T-helper 2 cell treated with Interferon-gamma antibody and Interleukin-4, amounts not matched to agents 100 ng/mL and 5 ng/mL, for 36 hours (primary cell): Measurements from ENCODE around the gene PAWR. TPM values are rescaled to one million over a fixed set of nuclear protein-coding genes. Genes with fewer than 3 reads are reported as not detected.
"Not testable (repeated sequence)": the region's sequence is repeated elsewhere in the genome, so short reads cannot be mapped to it uniquely, and the experiment has no call there.

Experiments used
- intact Hi-C: fragments of 100-400 bp; cut with micrococcal nuclease; formaldehyde crosslinking; loops from one replicate; pipeline ENCODE4 v1.15.1; 2023
- total RNA-seq: library from RNA; stranded (reverse); gene quantifications from 2 replicates; pipeline ENCODE4 v1.2.3, GENCODE V29; 2022

The PAWR gene
- total RNA-seq, 1 donor from 2014 or later, result 3.5 TPM

GRCh38 chr12:79596719-79597350 is 93.9 kb downstream of the PAWR start:
- intact Hi-C loops, result no loop called here

GRCh38 chr12:79595273-79595672 is 95.5 kb downstream of the PAWR start:
- intact Hi-C loops, result no loop called here

DNA sequence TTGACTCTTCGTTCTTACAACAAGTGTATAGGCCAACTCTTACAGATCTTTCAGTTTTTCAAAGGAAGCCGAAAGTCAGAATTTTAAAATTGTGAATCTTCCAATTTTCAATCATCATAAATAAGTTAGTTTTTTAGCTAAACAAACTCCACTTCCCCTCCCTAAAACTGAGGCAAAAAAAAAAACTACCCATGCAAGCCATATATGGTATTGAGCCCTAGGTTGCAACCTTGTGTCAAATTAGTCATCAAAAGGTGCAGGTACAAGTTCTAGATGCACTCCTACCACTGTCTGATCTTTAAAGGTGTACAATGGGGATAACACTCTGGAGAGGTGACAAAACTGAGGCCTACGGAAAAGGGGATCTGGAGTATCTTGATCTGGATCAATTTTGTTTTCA is 97.9 kb downstream of the PAWR start:
- intact Hi-C loops, result no loop called here

GRCh38 chr12:79591988-79592387 is 98.8 kb downstream of the PAWR start:
- intact Hi-C loops, result no loop called here

DNA sequence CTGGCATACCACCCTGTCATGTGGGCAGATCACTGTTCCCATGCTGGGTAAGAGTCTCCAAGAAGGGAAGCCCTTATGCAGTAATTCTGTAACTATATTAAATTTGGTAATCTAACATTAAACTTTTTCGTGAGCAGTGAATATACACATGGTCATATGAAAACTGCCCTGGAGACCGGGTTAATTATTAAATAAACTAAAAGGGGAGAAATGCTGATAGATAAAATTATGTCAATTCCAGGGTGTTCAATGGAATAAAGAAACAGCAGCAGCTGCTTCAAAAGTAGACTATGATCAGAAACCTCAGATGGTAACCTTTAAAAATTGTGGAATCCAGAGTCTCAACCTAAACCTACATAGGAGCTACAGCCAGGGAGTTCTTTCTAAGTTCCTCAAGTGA is 100.0 kb downstream of the PAWR start:
- intact Hi-C loops, result no loop called here

DNA sequence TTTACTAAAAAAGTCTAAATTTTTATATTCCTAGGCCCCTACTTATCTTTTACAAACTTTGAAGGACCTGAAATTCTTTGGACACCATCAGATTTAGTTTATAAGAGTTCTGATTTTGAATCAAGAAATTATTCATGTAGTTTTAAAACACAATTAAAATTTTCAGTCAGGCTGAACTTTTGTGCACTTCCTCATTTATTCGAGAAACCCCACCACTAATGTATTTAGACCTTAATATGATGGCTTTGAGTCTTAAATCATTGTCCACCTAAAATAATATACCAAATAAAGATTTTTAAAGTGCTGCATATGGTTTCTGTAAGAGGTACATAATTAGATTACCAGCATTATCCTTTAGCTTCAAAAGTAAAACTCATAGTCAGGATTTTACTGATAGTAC is 103.4 kb downstream of the PAWR start:
- intact Hi-C loops, result no loop called here

GRCh38 chr12:79585147-79585546 is 105.6 kb downstream of the PAWR start:
- intact Hi-C loops, result no loop called here

DNA sequence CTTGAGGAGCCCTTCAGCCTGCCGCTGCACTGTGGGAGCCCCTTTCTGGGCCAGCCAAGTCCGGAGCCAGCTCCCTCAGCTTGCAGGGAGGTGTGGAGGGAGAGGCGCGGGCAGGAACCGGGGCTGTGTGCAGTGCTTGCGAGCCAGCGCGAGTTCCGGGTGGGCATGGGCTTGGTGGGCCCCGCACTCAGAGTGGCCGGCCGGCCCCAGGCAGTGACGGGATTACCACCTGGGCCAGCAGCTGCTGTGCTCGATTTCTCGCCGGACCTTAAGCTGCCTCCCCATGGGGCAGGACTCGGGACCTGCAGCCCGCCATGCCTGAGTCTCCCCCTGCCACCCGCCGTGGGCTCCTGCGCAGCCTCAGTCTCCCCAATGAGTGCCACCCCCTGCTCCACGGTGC is 116.9 kb downstream of the PAWR start:
- intact Hi-C loops, result no loop called here

GRCh38 chr12:79569679-79570078 is 121.1 kb downstream of the PAWR start:
- intact Hi-C loops, result no loop called here

DNA sequence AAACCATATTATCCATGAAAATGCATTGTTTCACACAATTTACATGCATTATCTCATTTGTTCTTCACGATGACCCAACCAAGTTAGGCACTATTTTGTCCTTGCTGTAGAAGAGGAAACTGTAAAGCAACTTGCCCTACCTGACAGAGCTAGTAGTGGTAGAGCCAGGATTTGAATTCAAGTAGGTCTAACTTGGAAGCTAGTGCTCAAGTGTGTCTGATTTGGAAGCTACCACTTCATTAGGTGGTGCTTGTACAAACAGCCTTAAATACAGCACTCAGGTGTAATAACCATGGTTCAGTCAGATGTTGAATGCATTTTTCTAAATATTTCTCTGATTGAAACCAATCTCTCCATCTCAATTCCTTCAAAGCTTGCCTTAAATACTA is 123.6 kb downstream of the PAWR start:
- intact Hi-C loops, result no loop called here

- intact Hi-C loops, result no loop called here
Observed at GRCh38 chr12:79566452-79567174, 124.2 kb downstream of the PAWR start.

- intact Hi-C loops, result not testable (repeated sequence)
Observed at GRCh38 chr12:79564727-79565350, 125.9 kb downstream of the PAWR start.

- intact Hi-C loops, result no loop called here
Observed at GRCh38 chr12:79563021-79563740, 127.6 kb downstream of the PAWR start.

GRCh38 chr12:79561401-79562132 is 129.2 kb downstream of the PAWR start:
- intact Hi-C loops, result no loop called here

- intact Hi-C loops, result no loop called here
Observed at GRCh38 chr12:79560225-79560889, 130.4 kb downstream of the PAWR start.

DNA sequence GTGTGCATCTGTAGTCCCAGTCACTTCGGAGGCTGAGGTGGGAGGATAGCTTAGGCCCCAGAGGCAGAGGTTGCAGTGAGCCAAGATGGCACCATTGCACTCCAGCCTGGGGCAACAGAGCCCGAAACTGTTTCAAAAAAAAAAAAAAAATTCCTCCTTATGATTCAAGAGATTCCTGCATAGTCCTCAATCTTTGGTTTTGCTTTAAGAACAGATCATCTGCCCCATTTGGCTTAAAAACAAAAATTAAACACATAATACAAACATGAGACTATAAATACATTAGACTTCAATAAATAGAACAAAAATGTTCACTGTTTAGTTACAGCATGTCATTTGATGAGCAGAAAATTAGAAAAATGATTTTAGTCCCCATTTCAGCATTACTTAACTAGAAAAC is 131.2 kb downstream of the PAWR start:
- intact Hi-C loops, result loop anchor here (10.0 kb wide), 1 partner anchor 715 kb away; no protein-coding TSS in a partner anchor

DNA sequence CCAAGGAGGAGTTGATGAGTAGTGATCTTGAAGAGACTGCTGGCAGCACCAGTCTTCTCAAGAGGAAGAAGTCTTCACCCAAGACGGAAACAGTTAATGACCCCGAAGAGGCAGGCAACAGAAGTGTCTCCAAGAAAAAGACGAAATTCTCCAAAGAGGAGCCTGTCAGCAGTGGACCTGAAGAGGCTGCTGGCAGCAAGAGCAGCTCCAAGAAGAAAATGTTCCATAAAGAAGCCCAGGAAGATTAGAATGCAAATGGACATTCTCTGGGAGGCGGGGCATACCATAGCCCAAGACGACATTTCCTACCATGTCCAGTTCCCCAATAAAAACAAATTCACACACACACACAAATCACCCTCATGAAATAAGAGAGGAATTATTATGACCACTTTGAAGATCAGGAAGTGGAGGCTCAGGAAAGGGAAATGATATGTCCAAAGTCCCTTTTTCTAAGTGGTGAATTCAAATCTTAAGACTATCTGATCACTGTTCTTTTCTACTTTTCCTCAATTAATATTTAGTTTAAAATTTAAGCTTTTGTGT is 131.8 kb downstream of the PAWR start:
- intact Hi-C loops, result loop anchor here (10.0 kb wide), 1 partner anchor 716 kb away; no protein-coding TSS in a partner anchor

- intact Hi-C loops, result loop anchor here (10.0 kb wide), 1 partner anchor 717 kb away; no protein-coding TSS in a partner anchor
Observed at GRCh38 chr12:79557690-79558315, 133.0 kb downstream of the PAWR start.

DNA sequence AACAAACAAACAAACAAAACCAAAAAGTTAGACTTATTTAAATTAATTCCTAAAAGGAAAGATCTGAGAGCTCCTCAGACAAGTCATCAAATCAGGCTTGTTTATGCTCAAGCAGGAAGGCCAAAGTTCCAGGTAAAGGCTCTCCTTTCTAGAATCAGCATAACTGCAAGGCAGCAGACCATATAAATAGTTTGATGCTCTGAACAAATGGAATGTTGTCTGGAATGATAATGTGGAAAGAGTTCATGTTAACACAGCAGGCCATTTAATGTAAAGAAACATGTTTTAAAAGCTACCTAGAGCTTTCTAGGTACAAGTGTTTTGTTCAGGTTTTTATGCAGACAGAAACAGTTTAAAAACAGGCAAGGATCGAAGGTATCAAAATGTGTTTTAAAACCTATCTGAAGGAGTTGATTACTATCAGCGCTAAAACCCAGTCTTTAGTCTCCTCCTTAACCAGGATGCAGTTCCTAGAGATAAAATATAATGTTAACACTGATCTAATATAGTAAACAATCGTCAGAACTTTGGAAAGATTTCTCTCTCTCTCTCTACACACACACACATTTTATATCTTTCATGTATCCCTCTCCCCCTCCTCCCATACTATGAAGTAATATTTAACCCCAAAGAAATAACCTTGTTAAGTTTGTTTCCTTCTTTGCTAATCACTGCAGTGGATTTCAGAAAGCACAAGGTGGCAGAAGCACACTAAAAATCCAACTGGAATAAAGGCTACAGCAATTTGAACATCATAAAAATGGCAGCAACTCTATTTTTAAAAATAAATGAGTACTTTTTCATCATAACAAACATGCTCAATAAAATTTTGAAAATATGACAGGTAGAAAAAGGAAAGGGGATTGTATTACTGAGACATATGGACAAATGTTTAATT is 135.5 kb downstream of the PAWR start:
- intact Hi-C loops, result loop anchor here (10.0 kb wide), 1 partner anchor 720 kb away; no protein-coding TSS in a partner anchor
